Activated gamma-delta T cell treated with Interleukin-2 at 50 U/mL for 16 hours (primary cell): ENCODE measurements around the gene SPRR1A.

Source experiments
- DNase-seq: peaks from one replicate; pipeline ENCODE4 v3.0.0-alpha.2; 2020

SPRR1A gene

DNA sequence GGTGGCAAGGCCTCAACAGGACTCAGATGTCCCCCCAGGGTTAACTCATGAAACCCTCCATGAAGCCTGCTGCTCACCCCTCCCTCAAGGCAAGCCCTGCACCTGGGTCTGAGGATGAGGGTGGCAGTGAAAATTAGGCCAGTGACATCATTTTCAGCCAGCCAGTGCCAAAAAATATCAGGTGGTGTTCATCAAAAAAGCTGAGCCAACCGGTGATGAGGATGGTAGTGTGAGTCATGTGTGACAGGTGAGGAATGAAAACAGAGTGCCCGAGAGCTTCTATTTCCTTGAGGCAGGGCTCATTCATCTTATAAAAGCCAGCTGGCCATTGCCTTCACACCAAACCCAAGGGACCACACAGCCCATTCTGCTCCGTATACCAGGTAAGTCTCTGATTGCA lies at the start of gene SPRR1A:
TSS of gene SPRR1A (plus strand) at position 339 of the 400 bp plus-strand sequence. CDS start 1,150 bp downstream, outside the sequence.
- DNase-seq = no peak

DNA sequence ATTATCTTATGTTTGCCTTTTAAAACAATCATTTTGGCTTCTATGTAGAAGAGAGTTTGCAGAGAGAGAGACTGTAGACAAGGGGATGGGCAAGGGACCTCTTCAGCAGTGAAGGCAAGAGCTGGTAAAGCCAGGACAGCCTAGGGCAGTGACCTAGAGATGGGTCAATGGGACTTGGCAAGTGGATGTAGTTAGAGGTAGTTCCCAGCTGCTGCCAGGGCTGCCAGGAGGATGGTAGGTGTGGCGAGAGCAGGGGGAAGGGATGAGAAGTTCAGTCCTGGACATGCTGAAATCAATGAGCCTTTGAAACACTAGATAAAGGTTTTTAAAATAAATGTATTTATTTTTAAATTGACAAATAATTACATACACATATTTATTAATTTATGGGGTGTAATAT lies 43.3 kb upstream of the SPRR1A start:
- no peak for DNase-seq

- DNase-seq = no peak
Measured at GRCh38 chr1:152941037-152941711, 42.7 kb upstream of the SPRR1A start.

DNA sequence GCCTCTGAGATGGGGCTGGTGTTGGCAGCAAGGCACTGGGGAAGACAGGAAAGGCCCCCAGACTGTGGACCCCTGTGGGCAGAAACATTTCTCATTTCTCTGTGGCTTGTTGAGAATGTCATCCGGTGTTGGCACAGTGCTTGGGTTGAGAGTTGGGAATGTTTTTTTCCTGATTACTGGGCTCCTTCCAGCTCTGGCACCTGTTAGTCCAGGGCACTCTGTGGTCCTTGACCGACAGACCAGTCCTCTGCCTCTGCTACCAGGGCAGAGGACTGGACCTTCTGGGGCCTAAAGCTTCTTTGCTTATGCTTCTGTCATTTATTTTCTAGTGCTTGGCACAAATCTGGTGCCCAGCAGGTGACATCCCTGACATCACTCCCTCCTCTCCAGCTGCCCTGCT lies 41.7 kb upstream of the SPRR1A start:
- DNase-seq = no peak

- DNase-seq = no peak
Measured at GRCh38 chr1:152946248-152946647, 37.6 kb upstream of the SPRR1A start.

DNA sequence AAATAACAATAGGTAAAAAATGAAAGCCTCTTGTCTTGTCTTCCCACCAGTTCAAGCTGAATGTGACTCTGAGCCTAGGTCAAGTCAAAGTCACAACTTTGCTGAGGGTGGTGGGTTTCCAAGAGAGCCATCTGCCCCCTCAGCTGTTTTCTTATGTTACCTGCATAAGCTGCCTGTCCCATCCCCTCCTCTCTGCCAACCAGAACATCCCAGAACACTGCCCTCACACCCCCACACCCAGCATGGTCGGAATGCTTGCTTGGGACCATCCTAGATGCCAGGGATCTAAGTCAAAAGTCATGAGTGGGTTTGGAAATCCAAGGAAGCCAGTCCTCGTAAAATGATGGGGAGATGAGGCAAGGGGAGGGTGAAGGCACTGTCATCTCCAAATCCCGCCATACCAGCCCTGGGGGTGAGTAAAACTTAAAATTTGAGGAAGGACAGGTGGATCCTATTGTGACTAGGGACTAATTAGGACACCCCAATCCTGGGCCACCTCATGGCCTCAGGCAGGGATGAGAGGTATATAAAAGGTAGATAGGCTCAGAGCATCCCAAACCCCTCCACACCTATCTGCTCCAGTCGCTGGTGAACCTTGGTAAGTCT lies 37.1 kb upstream of the SPRR1A start, which contains the start of gene SPRR5:
TSS of gene SPRR5 (plus strand) at position 556 of the 606 bp plus-strand sequence. CDS start 1,349 bp downstream, outside the sequence.
- no peak for DNase-seq

- no peak for DNase-seq
Measured at GRCh38 chr1:152951711-152952110, 32.2 kb upstream of the SPRR1A start.

- DNase-seq = no peak
Measured at GRCh38 chr1:152953761-152954160, 30.1 kb upstream of the SPRR1A start.

- DNase-seq = no peak
Measured at GRCh38 chr1:152954436-152954835, 29.4 kb upstream of the SPRR1A start.

GRCh38 chr1:152957561-152957960 lies 26.3 kb upstream of the SPRR1A start:
- no peak for DNase-seq

GRCh38 chr1:152959273-152959672 lies 24.6 kb upstream of the SPRR1A start:
- DNase-seq = no peak

DNA sequence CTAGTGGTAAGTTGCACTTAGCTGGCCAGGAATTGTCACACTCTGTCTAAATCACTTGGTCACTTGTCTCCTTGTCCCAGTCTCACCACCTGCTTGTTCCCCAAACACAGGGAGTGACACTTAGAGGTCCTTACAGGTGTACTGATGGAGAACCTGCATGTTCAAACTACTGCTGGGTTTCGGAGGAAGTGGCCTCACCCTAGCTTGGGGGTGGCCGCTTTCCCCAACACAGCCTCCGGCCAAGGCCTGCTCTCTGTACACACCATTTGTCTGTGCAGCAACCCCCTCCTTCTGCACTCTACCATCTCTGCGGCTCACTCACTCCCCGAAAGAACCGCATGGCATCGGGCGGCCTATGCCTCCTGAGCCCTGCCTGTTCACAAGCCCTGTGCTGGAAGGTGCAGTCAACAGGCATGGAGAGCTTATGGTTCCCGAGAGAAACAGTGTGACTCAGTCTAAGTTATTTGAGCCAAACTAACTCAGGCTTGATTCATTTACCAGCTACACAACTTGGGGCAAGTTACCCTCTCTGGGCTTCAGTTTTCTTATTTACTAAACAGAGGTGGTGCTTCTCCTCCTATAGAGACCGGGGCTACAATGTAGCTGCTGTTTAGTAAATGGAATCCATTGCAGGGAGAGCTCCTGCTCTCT lies 24.0 kb upstream of the SPRR1A start:
- no peak for DNase-seq

DNA sequence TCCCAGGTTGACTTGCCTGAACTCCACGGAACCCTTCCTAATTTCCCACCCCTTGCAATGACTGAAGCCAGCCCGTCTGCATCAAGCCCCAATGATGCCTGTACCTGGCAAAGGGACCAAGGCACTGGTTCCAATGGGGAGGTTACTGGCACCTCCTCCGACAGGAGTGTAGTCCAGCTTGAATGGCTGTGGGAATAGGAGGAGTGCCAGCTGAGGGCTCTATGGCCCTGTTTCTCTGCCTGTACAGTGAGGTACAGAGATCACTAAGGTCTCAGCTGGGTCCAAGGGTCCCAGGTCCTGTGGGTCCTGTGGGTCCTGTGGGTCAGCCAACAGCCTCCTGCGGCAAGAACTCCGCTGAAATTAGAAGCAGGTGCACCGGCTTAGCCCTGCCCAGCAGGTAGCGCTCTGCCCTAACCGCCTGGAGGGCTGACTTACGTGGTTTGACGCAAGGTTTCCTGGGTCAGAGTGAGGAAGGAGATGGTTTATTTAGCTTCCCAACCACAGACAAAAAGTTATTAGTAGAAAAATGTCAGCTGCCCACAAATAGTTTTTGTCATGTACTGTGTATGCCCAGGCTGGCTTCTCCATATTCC lies 23.3 kb upstream of the SPRR1A start:
- DNase-seq = no peak

- no peak for DNase-seq
Measured at GRCh38 chr1:152961226-152961891, 22.5 kb upstream of the SPRR1A start.

GRCh38 chr1:152962876-152963415 lies 20.9 kb upstream of the SPRR1A start:
- DNase-seq = no peak

DNA sequence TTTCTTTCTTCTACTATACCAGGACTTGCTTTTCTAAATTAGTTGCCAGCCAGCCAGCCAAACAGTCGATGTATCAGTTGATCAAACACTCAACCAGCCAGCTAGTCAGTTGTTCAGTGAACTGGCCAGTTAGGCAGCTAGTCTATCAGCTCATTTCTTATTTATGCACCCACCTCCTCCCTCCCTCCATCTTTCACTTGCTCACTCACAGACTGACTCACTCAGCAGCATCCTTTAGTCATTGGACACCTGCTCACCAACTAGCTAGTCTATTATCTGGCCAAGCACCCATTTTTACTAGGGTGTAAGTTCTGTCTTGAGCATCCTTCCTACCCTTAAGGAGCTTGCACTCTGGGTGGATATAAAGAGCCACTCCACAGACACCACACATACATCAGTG lies 19.3 kb upstream of the SPRR1A start:
- DNase-seq = no peak

DNA sequence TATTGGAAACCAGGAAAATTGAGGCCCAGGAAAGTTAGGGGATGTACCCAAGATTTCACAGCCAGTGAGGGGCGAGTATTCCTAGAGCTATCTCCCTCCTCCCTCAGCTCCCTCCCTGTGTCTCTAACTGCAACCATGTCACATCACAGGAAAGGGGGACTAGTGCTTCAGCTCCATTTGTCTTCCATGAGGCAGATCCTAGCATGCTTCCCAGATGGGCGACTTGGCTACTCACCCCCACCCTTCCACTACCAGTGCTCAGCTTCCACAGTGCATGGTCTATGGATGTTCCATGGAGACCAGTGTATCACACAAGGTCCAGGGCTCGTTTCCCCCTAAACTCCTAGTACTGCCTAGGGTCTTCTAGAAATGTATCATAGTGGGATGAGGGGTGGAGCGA lies 18.0 kb upstream of the SPRR1A start:
- no peak for DNase-seq

- no peak for DNase-seq
Measured at GRCh38 chr1:152967201-152967600, 16.7 kb upstream of the SPRR1A start.

- DNase-seq = no peak
Measured at GRCh38 chr1:152968248-152968647, 15.6 kb upstream of the SPRR1A start.

GRCh38 chr1:152969036-152969435 lies 14.8 kb upstream of the SPRR1A start:
- DNase-seq = no peak

DNA sequence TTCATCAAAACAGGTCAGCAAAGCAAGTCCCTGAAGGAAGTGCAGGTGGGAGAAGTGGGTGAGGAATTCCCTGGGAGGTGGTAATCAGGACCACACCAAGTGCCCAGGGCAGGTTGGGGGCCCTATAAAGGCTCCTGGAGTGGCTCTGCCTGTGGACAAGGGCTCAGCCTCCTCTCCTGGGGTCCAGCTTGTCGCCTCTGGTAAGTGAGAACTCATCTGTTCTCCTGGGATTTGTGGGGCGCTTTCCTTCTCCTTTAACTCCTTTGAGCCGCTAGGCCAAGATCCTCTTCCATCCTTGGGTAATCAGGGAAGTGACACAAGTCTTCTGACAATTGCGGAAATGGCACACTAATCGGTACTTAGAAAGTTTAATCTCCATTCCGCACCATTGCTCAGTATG lies 13.4 kb upstream of the SPRR1A start, which contains the start of gene SPRR4:
TSS of gene SPRR4 (plus strand) at position 154 of the 400 bp plus-strand sequence. CDS start 1,243 bp downstream, outside the sequence.
- no peak for DNase-seq

GRCh38 chr1:152972196-152972886 lies 11.5 kb upstream of the SPRR1A start:
- no peak for DNase-seq
